HG02571 (cell line): ENCODE results near the gene SLC35C1.
"Not testable (repeated sequence)": the region's sequence is repeated elsewhere in the genome, so short reads cannot be mapped to it uniquely, and the experiment has no call there.

Experiments used
- ATAC-seq: cut with Tn5 transposase; IDR thresholded peaks from one replicate; pipeline ENCODE4 v1.9.1; 2021; ENCODE audit warnings: mild to moderate bottlenecking, moderate library complexity; ENCODE audit not compliant: unreplicated experiment

Gene SLC35C1

DNA sequence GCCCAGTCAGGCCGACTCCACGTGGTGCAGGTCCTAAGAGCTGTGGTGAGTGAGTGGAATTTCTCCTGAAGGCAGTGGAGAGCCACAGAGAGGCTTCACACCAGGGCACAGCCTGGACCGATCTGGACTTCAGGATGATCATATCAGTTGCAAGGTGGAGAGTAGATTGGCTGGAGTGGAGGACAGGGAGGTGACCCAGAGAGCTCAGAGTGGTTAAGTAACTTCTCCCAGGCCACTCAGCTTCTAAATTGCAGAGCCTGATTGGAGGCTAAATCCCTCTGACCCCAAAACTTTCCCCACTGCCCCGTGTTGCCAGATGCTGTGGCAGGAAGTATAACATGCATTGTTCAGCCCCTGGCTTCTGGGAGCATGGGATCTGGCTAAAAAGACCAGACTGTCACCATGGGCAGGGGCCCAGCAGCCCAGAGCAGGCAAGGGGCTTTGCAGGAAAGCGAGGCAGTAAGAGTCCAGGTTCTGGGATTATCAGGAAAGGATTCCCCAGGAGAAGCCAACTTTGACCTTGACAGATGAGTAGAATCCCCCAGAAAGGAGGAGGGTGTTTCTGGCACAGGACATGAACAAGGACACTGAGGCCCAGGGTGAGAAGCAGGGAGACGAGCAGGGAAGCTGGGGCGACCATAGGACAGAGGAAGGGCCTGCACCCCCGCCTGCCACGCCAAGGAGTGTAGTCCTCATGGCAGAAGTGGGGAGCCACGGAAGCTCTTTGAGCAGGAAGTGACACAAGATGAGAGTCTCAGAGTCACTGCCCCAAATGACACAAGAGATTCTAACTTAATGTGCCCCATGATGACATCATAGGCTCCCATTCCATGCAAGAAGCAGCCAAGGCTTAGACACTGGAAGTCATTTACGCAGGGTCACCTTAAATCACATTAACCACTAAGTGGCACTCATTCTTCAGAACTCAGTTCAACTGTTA is 4.8 kb downstream of the SLC35C1 start:
- ATAC-seq: no peak

DNA sequence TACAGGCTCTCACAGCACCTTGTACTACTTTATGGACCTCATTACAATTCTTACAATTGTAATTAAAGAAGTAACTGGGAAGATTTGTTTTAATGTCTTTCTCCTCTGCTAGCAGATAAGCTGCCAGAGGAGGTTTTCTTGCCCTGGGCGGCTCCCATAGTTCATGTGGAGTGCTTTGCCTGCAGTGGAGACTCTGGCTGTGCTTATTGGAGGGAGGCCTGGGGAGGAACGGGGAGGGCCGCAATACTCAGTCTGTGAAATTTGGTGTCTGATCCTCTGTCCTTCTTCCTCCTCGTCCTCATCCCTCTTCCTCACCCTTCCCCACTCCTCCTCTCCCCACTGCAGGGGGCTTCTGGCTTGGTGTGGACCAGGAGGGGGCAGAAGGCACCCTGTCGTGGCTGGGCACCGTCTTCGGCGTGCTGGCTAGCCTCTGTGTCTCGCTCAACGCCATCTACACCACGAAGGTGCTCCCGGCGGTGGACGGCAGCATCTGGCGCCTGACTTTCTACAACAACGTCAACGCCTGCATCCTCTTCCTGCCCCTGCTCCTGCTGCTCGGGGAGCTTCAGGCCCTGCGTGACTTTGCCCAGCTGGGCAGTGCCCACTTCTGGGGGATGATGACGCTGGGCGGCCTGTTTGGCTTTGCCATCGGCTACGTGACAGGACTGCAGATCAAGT is 5.6 kb downstream of the SLC35C1 start:
- ATAC-seq: no peak

DNA sequence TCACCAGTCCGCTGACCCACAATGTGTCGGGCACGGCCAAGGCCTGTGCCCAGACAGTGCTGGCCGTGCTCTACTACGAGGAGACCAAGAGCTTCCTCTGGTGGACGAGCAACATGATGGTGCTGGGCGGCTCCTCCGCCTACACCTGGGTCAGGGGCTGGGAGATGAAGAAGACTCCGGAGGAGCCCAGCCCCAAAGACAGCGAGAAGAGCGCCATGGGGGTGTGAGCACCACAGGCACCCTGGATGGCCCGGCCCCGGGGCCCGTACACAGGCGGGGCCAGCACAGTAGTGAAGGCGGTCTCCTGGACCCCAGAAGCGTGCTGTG is 6.1 kb downstream of the SLC35C1 start:
- no peak for ATAC-seq

DNA sequence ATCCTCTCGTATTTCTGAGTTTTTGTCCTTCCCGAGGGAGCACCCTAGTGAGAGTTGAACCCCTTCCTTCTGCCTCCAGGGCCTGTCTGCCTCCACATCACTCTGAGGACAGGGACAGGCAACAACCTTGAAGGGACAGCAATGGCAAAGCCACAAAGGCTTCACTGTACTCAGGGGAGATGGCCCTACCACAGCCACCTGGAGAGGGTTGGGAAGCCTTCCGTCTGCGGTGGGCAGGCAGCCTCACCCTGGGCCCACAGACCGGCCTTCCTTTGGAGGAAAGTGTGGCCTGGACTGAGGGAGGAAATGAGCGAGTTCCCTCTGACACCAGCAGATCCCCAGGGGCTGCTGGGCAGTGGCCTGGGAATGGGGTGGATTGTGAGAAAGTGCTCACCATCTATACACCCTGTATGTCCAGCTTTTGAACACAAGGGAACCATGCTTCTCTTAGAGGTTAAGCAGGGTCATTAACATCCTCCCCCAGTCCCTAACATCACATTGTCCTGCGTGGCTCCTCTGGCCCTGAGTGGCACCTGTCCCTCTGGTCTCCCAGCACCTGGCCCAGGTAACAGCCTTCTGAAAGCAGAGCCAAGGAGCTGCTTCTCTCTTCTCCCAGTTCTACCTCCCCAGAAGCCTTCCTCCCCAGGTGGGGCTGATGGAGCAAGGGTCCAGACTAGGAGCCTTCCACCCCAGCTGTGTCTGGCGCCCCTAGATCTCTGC is 6.8 kb downstream of the SLC35C1 start:
- ATAC-seq: no peak

- no peak for ATAC-seq
Measured at GRCh38 chr11:45812581-45813548, 7.9 kb downstream of the SLC35C1 start.

DNA sequence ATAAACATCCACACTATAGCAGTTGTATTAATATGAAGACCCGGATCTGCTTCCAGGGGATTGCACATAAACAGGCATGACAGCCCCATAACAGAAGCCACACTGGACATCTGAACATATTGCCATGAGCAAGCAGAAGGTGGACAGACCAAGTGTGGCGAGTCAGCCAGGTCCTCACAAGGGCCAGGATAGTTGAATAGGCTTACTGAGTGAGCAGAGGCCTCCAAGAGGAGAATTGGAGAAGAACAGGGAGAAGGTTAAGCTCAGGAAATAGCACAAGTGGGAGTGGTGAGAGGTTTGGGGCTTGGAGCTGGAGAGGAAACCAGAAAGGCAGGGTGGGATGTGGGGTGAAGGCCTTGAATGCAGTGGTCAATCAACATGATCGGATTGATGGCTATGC is 10.8 kb downstream of the SLC35C1 start:
- ATAC-seq: no peak

DNA sequence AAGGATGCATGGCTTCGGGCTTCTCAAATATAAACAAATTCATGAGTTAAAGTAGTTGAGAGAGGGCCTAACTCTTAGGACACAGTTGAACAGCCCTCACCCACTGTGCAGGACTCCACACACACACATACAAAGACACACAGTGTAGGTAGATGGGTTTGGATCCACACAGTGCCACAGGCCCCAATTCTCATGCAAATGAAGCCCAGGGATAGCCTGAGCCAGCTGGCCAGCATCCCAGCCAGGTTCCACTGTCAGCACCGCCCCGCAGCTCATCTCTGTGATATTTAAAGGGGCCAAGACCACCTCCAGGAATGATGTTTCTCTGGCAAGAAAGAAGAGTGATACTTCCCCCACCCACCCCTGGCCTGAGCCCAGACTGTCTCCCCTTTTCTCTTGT is 11.7 kb downstream of the SLC35C1 start:
- no peak for ATAC-seq

DNA sequence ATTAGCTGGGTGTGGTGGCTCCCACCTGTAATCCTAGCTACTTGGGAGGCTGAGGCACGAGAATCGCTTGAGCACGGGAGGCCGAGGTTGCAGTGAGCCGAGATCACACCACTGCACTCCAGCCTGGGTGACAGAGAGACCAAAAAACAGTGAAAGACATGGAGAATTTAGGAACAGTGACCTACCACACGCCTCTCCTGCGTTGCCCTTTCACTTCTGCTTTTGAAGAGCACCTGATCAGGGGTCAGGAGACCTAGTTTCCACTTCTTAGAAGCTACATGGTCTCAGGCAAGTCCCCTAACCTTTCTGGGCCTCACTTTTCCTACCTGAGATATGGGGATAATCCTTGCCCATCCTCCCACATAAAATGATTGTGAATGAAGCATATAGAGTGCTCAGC is 12.2 kb downstream of the SLC35C1 start:
- no peak for ATAC-seq

DNA sequence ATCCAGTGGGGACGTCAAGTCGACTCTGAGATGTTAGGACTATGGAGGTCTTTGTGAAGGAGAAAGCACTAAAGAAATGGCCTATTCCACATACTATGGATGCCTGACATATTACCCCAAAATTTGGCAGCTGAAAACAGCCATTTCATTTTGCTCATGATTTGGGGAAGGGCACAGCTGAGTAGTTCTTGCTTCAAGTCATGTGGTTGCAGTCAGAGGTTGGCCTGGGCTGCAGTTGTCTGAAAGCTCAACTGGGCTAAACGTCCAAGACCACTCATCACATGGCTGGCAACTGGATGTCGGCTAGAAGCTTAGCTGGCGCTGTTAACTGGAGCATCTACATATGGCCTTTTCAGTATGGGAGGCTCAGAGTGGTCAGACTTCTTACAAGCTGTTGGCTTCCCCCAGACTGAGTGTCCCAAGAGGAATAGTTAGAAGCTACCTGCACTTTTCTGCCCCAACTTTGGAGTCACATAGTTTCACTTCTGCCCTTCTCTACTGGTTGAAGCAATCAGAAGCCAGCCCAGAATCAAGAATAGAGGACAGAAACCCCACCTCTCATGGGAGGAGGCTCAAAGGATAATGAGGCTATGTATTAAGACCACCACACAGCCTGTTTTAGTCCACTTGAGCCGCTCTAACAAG is 14.1 kb downstream of the SLC35C1 start:
- ATAC-seq: no peak

GRCh38 chr11:45820211-45820857 is 15.4 kb downstream of the SLC35C1 start:
- no peak for ATAC-seq

- ATAC-seq: not testable (repeated sequence)
Measured at GRCh38 chr11:45826492-45826891, 21.5 kb downstream of the SLC35C1 start.

DNA sequence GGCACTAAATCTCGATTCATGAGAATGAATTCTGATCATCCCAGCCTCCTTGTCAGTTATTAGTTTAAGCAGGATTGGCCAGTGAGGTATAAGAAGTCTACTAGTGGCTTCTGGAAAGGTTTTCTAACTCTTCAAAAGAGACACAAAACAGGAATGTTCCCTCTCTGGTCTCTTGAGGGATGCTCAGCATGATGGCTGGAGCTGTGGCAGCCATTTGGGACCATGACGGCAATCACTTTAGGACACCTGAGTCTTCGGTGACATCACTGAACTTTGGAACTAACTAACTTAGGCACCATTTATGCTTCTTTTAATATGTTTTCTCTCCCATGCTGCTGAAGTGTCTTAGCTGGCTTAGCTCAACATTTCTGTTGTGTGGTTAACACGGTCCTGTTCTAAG is 22.2 kb downstream of the SLC35C1 start:
- ATAC-seq: no peak

DNA sequence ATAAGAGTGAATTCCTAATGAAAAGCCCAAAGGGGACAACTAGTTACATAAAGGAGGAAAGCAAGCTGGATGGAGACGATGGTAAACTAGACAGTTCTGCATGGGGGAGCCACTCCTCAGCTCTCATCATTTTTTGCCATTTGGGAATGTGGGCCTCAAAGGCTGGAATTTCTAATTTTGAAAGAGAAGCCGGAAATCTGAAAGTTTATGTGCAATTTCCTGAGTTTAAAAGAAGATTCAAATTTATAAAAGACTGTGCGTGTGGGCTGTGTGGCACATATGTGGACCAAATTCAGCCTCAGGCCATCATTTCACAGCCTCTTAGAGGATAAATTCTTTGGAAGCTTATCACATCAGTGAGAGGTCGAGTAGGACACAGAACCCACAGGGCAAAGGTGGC is 24.0 kb downstream of the SLC35C1 start:
- no peak for ATAC-seq

DNA sequence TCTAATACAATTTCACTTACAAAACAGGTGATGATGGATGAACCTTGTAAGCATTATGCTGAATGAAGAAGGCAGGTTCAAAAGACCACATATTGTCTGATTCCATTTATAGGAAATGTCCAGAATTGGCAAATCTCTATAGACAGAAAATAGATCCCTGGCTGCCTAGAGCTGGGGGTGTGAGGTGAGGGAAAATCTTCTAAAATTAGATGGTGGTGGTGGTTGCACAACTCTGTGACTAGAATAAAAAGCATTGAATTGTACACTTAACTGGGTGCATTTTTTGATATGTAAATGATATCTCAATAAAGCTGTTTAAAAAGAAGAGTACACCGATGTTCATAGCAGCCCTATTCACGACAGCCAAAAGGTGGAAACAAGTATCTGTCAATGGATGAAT is 25.6 kb downstream of the SLC35C1 start:
- ATAC-seq: no peak

DNA sequence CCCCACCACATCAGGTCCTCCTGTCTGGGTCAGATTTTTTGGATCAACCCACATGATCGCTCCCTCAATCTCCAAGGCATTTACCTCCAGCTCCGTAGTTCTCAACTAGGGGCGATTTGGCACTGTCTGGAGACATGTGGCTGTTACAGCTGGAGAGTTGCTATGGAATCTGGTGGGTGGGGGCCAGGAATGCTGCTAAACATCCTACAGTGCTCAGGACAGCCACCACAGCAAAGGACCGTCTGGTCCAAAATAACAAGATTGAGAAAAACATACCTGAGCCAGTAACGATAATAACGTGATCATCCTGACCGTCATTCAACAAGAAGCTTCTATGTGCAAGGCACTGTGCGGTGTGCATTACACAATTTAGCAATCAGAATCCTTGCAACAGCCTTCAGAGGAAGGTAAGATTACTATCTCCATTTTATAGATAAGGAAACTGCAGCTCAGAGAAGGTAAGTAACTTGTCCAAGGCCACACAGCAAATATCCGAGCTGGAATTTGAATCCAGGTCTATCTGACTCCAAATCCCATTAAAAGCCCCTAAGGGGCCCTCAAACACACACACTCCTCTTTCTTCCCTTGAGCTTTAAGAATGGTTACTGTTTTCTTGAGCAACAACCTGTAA is 28.0 kb downstream of the SLC35C1 start:
- no peak for ATAC-seq

DNA sequence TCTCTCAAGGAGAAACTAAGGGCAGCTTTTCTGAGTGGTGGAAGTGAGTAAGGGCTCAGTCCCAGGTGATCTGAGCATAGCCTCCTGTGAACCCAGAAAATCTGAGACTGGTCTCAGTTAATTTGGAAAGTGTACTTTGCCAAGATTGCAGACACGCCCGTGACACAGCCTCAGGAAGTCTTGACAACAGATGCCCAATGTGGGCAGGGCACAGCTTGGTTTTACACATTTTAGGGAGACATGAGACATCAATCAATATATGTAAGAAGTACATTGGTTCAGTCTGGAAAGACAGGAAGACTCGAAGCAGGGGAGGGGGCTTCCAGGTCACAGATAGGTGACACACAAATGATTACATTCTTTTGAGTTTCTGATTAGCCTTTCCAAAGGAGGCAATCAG is 28.8 kb downstream of the SLC35C1 start:
- no peak for ATAC-seq

- no peak for ATAC-seq
Measured at GRCh38 chr11:45834298-45834756, 29.4 kb downstream of the SLC35C1 start.

- ATAC-seq: no peak
Measured at GRCh38 chr11:45839204-45839603, 34.3 kb downstream of the SLC35C1 start.

- ATAC-seq: not testable (repeated sequence)
Measured at GRCh38 chr11:45840251-45840650, 35.3 kb downstream of the SLC35C1 start.
